GM18867 (cell line): ENCODE data around the gene STARD10.
"Not testable (repeated sequence)": the region's sequence is repeated elsewhere in the genome, so short reads cannot be mapped to it uniquely, and the experiment has no call there.

Experiments
- ATAC-seq: cut with Tn5 transposase; IDR thresholded peaks from one replicate; pipeline ENCODE4 v1.9.1; 2021; ENCODE audit warnings: mild to moderate bottlenecking, moderate library complexity; ENCODE audit not compliant: unreplicated experiment

The STARD10 gene

GRCh38 chr11:72793425-72794367 is at the start of gene STARD10:
Gene STARD10 (minus strand): TSS chr11:72794047. CDS start chr11:72781181, 12,866 bp downstream.
- ATAC-seq = peak; percentile 91

- ATAC-seq = no peak
Measured at GRCh38 chr11:72842653-72843330, 48.9 kb upstream of the STARD10 start.

- no peak for ATAC-seq
Measured at GRCh38 chr11:72842126-72842525, 48.3 kb upstream of the STARD10 start.

- no peak for ATAC-seq
Measured at GRCh38 chr11:72841397-72841796, 47.5 kb upstream of the STARD10 start.

GRCh38 chr11:72840780-72841179 is 46.9 kb upstream of the STARD10 start:
- no peak for ATAC-seq

GRCh38 chr11:72838691-72839305 is 45.0 kb upstream of the STARD10 start:
- ATAC-seq = no peak

- no peak for ATAC-seq
Measured at GRCh38 chr11:72836111-72836510, 42.3 kb upstream of the STARD10 start.

- no peak for ATAC-seq
Measured at GRCh38 chr11:72834905-72835304, 41.1 kb upstream of the STARD10 start.

GRCh38 chr11:72833811-72834493 is 40.1 kb upstream of the STARD10 start:
- ATAC-seq = no peak

- no peak for ATAC-seq
Measured at GRCh38 chr11:72833083-72833733, 39.4 kb upstream of the STARD10 start.

- ATAC-seq = no peak
Measured at GRCh38 chr11:72832301-72833082, 38.6 kb upstream of the STARD10 start.

GRCh38 chr11:72831521-72832300 is 37.9 kb upstream of the STARD10 start:
- ATAC-seq = no peak

- ATAC-seq = no peak
Measured at GRCh38 chr11:72829884-72830533, 36.2 kb upstream of the STARD10 start.

GRCh38 chr11:72829178-72829577 is 35.3 kb upstream of the STARD10 start:
- no peak for ATAC-seq

- no peak for ATAC-seq
Measured at GRCh38 chr11:72828692-72829101, 34.9 kb upstream of the STARD10 start.

GRCh38 chr11:72828081-72828567 is 34.3 kb upstream of the STARD10 start:
- no peak for ATAC-seq

GRCh38 chr11:72827656-72828055 is 33.8 kb upstream of the STARD10 start:
- ATAC-seq = not testable (repeated sequence)

- no peak for ATAC-seq
Measured at GRCh38 chr11:72826942-72827480, 33.2 kb upstream of the STARD10 start.
